GM21367 (cell line): ENCODE results near the gene ISLR.

Experiments
- ATAC-seq: cut with Tn5 transposase; IDR thresholded peaks from one replicate; pipeline ENCODE4 v1.9.1; 2021; ENCODE audit not compliant: unreplicated experiment

ISLR gene

DNA sequence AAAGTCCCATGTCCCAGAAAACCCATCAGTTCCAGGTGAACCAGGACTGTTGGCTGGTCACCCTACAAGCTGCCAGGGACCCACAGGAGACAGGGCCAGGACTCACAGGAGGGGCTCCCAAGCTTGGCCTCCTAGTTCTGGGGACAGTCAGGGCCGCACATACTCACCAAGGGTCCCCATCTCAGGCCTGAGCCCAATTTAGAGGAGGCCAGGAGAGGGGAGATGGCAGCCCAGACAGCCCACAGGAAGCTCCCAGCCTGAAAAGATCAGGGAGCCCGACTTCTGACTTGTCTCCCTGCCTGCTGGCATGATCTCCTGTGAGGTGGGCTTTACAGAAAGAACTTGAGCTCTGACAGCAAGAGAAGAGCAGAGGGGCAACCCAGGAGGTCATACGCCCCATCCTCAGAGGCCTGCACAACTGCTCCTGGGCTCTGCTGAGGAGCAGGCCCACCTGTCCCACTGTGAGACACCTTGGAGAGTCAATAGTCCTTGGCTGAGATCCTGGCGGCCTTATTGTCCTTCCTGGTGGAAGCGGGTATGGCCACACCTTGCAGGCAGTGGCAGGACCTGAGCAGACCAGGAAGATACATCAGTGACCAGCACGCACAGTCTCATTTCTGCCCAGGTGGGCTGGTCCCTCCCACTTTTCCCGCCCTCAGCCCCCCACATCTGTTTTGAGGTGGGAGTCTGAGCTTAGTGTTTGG is 2.5 kb upstream of the ISLR start:
- ATAC-seq: no peak

DNA sequence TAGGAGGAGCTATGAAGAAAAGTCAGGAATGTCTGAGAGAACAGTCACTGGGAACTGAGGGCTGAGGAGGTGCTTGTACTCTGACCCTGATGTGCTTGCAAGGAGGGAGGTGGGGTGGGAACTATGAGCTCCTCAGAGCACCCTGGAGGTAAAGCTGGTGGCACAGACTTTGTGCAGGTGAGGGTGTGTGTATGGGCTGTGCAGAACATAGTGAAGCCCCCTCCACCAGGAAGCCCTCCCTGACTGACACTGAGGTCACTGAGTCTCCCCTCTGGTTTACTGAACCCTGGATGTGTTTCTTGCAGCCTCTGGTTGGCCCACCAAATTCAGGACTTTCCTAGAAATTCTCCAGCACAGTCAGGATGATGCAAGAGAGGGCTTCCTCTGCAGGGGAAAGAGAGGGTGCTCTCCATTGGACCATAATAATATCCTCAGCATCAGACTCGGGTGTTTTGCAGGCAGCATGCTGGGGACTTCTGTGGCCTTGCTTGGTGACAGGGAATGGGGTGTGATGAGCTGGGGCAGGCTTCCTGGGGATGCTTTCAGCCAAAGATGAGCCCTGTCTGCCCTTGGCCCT is 1.5 kb upstream of the ISLR start:
- ATAC-seq: no peak

DNA sequence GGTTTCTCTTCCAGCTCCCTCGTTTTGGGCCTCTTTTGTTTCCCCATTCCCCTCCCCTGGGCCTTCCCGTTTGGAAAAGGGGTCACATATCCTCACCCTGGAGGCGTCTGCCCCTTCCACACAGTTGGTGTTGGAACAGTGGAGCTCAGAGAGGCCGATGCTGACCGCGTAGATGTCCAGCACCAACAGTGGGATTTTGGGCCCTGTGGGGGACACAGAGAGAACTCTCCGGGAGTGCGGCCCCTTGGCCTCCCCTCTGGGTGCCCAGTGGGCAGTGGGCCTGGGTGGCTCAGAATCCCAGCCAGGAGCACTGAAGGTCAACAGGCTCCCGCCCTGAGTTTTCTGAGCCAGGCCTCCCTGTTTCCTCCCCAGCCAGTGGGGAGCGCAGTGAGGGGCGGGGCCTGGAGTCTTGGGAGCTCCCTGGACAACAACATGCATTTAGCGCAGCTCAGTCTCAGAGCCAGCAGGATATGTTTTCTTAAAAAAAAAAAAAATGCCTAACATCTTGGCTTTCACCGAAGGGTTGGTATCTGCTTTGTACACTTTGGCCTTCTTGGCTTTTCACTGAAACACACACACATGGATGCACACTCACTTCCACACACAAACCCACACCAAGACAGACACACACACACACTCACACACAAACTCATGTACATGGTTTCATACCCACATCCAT is 670 bp upstream of the ISLR start:
- ATAC-seq: no peak

DNA sequence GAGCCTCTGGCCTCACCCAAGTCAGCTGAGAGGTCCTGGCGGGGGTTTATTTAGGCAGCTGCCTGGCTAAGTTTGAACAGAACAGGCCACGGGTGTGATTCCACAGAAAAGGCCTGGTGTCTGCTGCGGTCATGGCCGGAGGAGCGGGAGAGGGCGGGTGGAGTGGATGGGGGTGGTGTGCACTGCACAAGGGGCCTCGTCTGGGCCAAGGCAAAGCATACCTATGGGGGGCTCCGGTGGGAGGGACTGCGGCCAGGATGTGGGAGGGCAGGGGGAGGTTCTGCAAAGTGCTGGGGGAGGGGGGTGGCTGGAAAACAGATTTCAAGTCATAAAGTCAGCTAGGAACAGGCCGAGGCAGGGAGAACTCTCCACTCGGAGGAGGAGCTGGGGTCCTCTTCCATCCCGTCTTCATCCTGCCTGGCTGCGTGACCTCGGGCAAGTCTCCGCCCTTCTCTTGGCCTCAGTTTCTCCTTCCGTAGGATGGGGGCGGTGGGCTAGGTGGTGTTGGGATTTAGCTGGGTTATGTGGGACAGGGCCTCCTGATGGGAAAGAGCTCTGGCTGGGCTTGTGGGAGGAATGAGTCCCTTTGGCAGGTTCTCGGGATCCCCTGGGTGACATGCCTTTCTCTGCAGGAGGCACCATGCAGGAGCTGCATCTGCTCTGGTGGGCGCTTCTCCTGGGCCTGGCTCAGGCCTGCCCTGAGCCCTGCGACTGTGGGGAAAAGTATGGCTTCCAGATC is 878 bp downstream of the ISLR start:
- ATAC-seq: no peak

DNA sequence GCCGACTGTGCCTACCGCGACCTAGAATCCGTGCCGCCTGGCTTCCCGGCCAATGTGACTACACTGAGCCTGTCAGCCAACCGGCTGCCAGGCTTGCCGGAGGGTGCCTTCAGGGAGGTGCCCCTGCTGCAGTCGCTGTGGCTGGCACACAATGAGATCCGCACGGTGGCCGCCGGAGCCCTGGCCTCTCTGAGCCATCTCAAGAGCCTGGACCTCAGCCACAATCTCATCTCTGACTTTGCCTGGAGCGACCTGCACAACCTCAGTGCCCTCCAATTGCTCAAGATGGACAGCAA is 1.4 kb downstream of the ISLR start:
- ATAC-seq: no peak

DNA sequence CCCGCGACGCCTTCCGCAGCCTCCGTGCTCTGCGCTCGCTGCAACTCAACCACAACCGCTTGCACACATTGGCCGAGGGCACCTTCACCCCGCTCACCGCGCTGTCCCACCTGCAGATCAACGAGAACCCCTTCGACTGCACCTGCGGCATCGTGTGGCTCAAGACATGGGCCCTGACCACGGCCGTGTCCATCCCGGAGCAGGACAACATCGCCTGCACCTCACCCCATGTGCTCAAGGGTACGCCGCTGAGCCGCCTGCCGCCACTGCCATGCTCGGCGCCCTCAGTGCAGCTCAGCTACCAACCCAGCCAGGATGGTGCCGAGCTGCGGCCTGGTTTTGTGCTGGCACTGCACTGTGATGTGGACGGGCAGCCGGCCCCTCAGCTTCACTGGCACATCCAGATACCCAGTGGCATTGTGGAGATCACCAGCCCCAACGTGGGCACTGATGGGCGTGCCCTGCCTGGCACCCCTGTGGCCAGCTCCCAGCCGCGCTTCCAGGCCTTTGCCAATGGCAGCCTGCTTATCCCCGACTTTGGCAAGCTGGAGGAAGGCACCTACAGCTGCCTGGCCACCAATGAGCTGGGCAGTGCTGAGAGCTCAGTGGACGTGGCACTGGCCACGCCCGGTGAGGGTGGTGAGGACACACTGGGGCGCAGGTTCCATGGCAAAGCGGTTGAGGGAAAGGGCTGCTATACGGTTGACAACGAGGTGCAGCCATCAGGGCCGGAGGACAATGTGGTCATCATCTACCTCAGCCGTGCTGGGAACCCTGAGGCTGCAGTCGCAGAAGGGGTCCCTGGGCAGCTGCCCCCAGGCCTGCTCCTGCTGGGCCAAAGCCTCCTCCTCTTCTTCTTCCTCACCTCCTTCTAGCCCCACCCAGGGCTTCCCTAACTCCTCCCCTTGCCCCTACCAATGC is 2.0 kb downstream of the ISLR start:
- ATAC-seq: no peak

DNA sequence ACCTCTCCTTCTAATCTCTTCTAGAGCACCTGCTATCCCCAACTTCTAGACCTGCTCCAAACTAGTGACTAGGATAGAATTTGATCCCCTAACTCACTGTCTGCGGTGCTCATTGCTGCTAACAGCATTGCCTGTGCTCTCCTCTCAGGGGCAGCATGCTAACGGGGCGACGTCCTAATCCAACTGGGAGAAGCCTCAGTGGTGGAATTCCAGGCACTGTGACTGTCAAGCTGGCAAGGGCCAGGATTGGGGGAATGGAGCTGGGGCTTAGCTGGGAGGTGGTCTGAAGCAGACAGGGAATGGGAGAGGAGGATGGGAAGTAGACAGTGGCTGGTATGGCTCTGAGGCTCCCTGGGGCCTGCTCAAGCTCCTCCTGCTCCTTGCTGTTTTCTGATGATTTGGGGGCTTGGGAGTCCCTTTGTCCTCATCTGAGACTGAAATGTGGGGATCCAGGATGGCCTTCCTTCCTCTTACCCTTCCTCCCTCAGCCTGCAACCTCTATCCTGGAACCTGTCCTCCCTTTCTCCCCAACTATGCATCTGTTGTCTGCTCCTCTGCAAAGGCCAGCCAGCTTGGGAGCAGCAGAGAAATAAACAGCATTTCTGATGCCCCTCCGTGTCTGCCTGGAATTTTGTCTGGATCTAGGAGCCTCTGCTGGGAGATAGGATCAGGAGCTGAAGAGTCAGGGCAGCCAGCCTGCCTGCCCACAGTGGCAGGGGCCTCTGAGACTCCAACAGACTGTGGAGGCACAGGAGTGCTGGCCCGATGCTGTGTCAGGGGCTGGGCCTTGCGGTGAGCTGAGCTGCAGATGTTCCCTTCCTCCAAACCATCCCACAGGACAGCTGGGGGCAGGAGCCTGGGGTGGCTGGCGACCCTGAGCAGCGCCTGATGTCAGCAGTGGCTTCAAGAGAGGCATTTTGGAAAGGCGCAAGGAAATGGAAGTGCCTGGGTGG is 3.0 kb downstream of the ISLR start:
- no peak for ATAC-seq

DNA sequence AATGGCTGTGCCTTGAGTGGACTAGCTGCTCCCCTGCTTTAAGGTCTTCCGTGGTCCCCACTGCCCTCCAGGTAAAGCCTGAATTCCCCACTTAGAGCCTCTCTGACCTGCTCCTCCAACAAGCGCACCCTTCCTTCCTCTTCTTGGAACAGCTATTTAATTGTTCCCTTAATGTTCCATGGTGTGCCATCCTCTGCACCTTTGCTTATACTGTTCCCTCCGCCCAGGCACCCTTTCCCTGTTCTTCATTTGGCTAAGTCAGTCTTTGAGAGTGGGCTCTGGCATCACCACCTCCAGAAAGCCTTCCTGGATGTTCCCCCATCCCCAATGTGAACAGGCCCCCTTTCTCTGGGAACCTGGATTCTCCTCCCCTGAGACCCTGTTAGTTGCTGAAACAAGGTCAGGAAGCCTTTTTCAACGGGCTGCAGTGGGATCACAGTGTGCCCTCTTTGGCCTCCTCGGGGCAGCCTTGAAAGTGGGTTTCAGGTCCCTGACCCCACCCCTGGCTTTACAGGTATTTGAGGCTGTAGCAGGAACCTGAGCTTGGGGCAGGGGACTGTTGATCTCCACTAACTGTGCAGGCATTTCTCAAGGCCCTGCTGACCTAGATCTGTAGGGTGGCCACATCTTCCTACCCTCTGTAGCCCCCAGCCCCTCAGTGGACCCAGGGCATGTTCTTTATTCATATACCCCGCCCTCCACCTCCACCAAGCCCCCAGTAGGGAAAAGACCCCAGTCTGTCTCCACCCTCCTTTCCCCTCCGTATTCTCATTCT is 5.0 kb downstream of the ISLR start:
- no peak for ATAC-seq

DNA sequence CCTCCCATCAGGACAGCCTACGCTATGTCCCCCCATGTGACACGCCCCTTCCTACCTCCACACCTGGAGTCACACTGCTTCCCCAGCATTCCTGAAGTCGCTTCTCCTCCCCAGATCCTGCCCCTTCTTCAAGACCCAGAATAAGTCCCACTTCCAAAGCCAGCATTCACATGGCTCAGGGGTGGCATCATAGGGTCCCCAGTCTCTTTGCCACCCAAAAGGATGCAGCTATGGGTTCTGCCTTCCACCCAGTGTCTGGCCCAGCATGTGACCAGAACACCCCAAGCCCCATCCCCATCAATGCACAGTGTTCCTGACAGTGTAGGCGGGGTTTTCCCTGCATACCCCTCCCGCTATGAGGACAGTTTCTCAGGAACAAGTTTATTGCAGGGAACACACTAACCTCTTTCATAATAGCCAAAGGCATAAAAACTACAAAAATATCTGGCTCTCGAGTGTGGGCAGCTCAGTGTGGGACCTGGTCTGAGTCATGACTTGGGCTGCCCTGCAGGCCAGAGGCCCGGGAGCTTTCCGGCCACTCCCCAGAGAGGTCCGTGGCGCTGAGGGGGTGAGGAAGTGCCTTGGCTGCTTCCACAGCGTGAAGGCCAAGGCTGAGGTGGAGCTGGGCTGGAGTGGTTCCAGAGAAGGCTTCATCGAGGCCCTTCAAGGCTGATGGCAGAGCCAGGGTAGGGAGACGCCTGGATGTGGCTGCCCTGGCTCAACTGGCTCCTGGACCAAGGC is 5.8 kb downstream of the ISLR start:
- ATAC-seq: no peak

DNA sequence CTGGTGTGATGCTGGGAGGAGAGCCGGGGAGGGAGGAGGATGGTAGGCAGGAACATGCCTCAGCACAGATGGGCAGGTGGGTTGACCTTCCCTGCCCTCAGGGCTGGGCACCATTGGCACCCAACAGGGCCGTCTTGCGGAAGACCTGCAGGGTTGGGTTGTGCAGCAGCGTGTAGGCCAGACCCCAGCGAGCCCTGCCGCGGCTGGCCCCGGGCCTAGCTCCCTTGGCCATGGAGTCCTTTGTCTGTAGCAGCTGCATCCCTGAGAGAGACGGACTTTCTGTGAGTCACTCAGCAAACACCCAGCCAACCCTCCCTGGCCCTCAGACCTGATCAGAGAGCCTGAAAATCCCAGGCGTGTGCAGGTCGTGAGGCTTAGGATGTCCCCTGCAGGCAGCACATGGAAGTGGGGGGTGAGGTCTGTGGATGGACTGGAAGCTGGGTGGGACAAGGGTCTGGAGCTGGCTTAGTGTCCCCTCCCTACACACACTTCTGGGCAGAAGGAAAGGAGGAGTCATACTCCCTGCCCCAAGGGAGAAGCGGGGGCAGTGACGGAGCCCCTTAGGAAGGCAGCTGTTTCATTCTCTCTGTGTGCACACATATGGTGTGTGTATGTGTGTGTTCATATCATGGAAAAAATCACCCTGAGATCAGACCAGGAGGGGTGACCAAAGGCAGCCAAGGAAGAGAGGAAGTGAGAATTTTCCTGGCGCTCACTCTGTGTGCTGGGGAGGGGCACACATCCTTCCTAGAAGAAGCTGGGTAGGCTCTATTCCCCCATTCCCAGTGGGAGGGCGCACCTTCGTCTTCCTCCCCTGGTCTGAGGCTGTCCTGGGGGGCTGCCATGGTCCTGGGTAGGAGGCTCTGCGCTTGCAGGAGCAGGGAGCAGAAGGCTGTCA is 6.7 kb downstream of the ISLR start:
- no peak for ATAC-seq

DNA sequence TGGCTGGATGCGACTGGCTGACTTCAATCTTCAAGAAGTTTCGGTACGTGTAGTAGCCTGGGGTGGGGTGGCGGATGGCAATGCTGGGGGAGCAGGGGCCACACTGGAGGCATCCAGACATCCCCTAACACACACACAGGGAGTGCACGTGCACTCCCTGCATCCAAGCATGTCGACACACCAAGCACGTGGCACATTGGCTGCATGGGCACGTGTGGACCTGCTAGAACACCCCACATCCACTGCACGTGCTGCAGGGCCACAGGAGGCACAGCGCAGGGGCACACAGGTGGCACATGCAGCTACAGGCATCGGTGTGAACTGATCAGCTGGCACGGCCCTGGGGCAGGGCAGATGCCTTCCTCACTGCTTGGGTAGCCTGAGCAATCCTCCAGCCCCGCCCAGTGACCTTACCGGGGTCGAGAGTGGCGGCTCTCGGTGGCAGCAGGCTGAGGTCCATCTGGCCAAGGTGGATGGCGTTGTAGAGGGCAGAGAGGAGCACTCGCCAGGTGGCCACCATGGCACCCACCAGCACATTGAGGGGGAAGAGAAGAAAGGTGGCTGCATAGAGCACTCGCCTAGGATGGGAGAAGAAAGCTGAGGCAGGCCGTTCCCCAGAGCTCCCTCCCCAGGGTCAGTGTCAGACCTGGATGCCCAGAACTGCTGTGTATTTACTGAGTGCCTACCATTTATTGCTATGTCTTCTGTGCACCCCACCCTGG is 7.5 kb downstream of the ISLR start:
- no peak for ATAC-seq

DNA sequence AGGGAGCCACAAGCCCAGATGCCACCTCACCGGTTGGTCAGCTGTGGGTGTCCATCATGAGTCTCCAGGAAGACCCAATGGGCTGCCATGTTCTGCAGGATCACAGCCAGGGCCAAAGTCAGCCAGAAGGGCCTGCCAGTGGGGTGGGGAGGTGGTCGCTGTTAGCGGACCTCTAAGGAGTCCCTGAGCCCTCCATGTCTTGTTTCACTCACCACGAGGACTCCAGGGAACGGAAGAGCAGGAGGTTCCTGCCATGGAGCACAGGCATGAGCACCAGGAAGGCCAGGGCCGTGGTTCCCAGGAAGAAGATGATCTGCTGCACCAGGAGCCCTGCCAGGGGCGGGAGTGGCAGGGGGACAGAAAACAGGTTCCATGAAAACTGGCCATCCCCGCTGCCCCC is 8.6 kb downstream of the ISLR start:
- no peak for ATAC-seq

DNA sequence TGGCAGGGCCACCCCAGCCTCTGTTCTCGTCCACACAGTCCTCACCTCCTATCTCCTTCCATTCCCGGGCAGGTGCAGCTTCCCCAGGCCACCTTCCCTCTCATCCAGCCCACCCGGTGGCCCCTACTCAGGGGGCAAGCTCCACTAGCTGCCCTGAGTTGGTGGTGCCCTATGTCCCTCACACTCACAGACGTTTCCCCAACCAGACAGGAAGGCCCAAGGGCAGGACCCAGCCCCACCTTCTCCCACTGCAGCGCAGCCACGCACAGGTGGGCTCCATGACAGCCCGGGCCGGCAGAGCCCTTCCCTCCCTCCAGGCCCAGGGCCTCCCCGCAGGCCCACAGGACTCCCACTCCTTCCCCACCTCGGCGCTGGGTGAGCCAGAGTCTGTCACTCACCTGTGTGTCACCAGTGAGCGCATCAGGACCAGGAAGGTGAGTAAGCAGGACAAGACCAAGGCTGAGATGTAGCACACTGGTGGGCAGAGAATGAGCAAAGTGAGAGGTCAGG is 11.1 kb downstream of the ISLR start:
- no peak for ATAC-seq

DNA sequence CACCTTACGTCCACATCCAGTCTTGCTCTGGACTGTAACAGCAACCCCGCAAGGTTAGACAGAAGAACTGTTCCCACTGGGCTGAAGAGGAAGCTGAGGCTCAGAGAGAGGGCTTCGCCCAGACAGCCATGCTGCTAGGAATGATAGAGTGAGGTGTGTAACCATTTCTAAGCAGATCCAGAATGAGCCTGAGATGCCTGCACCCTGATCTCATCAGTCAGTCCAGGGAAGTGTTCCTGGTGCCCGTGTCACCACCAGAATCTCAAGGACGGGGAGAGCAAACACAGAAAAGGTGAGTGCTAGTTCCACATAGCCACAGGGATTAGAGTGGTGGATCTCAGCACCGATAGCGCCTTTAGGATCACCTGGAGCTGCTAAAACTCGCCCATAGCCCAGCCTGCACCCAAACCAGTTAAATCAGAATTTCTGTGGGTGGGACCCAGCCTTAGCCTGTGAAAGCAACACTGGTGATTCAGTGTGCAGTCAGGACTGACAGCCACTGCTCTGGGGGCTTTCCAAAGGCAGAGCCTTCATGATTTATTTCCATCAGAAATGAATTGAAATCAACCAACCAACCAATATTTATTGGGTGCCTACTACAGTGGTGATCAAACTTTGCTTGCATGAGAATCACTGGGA is 12.3 kb downstream of the ISLR start:
- no peak for ATAC-seq

DNA sequence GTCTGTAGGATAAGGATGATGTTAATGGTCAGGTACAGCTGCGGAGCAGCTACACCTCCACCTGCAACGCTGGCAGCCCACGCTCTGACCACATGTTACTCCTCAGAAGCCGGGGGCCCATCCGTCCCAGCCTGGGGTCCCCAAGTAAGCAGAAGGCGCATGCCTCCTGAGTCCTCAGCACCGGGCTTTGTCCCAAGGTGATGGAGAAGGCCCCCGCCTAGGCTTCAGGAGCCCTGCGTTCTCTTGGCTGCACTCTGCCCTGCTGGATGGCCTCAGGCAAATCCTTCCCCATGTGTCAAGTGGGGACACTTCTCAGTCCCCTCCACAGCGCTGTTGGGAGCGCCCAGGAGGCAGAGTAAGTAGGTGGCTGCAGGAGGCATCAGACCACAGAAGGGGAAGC is 14.7 kb downstream of the ISLR start:
- no peak for ATAC-seq

DNA sequence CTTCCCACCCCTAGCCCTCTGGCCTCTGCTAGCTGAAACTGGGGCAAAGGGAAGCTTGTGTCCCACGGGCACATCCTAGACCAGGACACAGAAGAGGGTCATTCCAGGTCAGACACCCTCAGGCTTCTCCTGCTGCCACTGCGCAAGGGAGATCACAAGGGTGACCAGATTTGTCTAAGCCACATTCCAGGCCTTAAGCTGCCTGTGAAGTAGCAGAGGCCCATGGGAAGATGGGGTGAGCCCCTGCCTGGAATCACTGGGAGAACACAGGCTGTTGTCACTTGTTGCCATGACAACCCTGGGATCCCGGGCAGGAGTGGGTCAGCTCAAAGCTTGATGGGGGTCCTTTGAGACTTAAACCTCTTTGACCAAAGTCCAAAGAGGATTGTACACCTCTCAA is 18.3 kb downstream of the ISLR start:
- ATAC-seq: no peak
